ENCODE data around the gene DNM1L. TPM values are rescaled to one million over a fixed set of nuclear protein-coding genes. Genes with fewer than 3 reads are reported as not detected.

The DNM1L gene
- total RNA-seq, 2 experiments from 2014 or later, result 56.9 to 68.3 TPM

DNA sequence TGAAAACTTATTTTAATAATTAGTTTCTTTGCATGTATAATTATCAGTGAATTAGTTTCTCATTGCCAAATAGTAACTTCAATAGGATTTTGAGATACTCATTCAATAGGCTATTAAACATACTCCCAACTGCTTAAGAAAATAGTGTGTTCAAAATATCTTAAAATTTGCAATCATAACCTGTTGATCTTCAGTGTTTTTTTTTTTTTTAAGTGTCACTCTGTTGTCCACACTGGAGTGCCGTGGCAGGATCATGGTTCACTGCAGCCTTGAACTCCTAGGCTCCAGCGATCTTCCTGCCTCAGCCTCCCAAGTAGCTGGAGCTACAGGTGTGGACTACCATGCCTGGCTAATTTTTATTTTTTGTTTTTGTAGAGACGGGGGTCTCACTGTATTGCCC lies 78.1 kb downstream of the DNM1L start:
- Mint-ChIP-seq H3K9me3 (no peaks in the 10 kb centered on the region), H3K4me1 (ENCODE audit: low read depth) (peaks cover 16% of the 10 kb centered on the region), H3K36me3 (ENCODE audit: low read depth) (peaks cover 17% of the 10 kb centered on the region), H3K27ac (no peak overlapping the region), H3K27me3 (no peaks in the 10 kb centered on the region), H3K4me3 (no peak overlapping the region)
- TF ChIP-seq, protein P1, sequence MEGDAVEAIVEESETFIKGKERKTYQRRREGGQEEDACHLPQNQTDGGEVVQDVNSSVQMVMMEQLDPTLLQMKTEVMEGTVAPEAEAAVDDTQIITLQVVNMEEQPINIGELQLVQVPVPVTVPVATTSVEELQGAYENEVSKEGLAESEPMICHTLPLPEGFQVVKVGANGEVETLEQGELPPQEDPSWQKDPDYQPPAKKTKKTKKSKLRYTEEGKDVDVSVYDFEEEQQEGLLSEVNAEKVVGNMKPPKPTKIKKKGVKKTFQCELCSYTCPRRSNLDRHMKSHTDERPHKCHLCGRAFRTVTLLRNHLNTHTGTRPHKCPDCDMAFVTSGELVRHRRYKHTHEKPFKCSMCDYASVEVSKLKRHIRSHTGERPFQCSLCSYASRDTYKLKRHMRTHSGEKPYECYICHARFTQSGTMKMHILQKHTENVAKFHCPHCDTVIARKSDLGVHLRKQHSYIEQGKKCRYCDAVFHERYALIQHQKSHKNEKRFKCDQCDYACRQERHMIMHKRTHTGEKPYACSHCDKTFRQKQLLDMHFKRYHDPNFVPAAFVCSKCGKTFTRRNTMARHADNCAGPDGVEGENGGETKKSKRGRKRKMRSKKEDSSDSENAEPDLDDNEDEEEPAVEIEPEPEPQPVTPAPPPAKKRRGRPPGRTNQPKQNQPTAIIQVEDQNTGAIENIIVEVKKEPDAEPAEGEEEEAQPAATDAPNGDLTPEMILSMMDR (IDR thresholded peaks at IDR 0.05), result no peak
- intact Hi-C loops (cut with micrococcal nuclease), result loop anchor here (2.0 to 10.0 kb wide), 3 partner anchors 160 to 1264 kb away; partner anchors contain the start of gene ETFBKMT
- POLR2A ChIA-PET, result interaction anchor here (1.3 kb wide), 1 partner anchor 10 kb away, joined by 3 read pairs; no protein-coding TSS in a partner anchor
- ATAC-seq (no peak), DNase-seq (no peak)
- CTCF ChIA-PET, result interaction anchor here (1.1 to 4.7 kb wide), 7 partner anchors 8 to 1486 kb away, joined by 3 to 67 read pairs (median 4); partner anchors contain the start of gene ALG10

DNA sequence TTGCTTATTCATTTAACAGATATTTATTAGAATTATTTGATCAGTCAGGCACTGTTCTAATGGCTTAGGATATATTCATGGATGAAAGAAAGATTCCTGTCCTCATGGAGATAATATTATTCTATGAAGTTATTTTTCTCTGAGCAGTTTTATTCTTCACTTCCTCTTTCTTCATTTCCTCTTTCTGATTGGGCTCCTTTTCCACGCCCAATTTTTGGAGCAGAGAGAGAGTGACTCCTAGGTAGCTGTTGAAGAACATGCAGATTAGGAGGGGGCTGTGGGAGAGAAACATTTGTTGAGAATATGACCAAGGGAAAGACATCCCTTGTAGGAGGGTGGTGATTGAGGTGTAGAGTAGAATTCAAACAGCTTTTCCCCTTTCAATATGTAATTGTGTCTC lies 82.6 kb downstream of the DNM1L start:
- intact Hi-C loops (cut with micrococcal nuclease), result no loop called here
- TF ChIP-seq, protein P1 (IDR thresholded peaks at IDR 0.05), result no peak
- H3K9me3 Mint-ChIP-seq, result no peaks in the 10 kb centered on the region
- H3K27ac Mint-ChIP-seq, result no peak overlapping the region
- DNase-seq (no peak), ATAC-seq (no peak)
- no peaks in the 10 kb centered on the region for H3K4me1 Mint-ChIP-seq (ENCODE audit: low read depth)
- POLR2A ChIA-PET, result no interaction called here
- peaks cover 2% of the 10 kb centered on the region for H3K27me3 Mint-ChIP-seq
- CTCF ChIA-PET, result no interaction called here
- no peaks in the 10 kb centered on the region for H3K36me3 Mint-ChIP-seq (ENCODE audit: low read depth)
- H3K4me3 Mint-ChIP-seq, result no peak overlapping the region

- intact Hi-C loops (cut with micrococcal nuclease), result no loop called here
- H3K27me3 Mint-ChIP-seq, result peaks cover 14% of the 10 kb centered on the region
Observed at GRCh38 chr12:32765906-32766305, 86.8 kb downstream of the DNM1L start.

GRCh38 chr12:32768518-32768917 lies 89.4 kb downstream of the DNM1L start:
- ATAC-seq (no peak), DNase-seq (no peak)
- CTCF ChIA-PET, result no interaction called here
- Mint-ChIP-seq H3K4me1 (ENCODE audit: low read depth) (no peaks in the 10 kb centered on the region), H3K36me3 (ENCODE audit: low read depth) (no peaks in the 10 kb centered on the region), H3K27me3 (peaks cover 14% of the 10 kb centered on the region), H3K9me3 (no peaks in the 10 kb centered on the region), H3K4me3 (no peak overlapping the region), H3K27ac (no peak overlapping the region)
- intact Hi-C loops (cut with micrococcal nuclease), result no loop called here
- POLR2A ChIA-PET, result no interaction called here
- TF ChIP-seq, protein P1 (IDR thresholded peaks at IDR 0.05), result no peak

More at GRCh38 chr12:32765906-32766305, 86.8 kb downstream of the DNM1L start:
- ATAC-seq (no peak), DNase-seq (no peak)
- no peak overlapping the region for H3K27ac Mint-ChIP-seq
- no peaks in the 10 kb centered on the region for H3K36me3 Mint-ChIP-seq (ENCODE audit: low read depth)
- no peak overlapping the region for H3K4me3 Mint-ChIP-seq
- ChIA-PET POLR2A (no interaction called here), CTCF (interaction anchor here (2.1 kb wide), 1 partner anchor 10 kb away, joined by 8 read pairs; the partner anchor contains the start of gene YARS2)
- H3K4me1 Mint-ChIP-seq (ENCODE audit: low read depth), result no peaks in the 10 kb centered on the region
- TF ChIP-seq, protein P1 (IDR thresholded peaks at IDR 0.05), result no peak
- H3K9me3 Mint-ChIP-seq, result no peaks in the 10 kb centered on the region

- no peak for DNase-seq
- ChIA-PET CTCF (no interaction called here), POLR2A (no interaction called here)
- Mint-ChIP-seq H3K27me3 (peaks cover 16% of the 10 kb centered on the region), H3K4me1 (ENCODE audit: low read depth) (no peaks in the 10 kb centered on the region), H3K27ac (no peak overlapping the region), H3K4me3 (no peak overlapping the region), H3K36me3 (ENCODE audit: low read depth) (no peaks in the 10 kb centered on the region), H3K9me3 (no peaks in the 10 kb centered on the region)
- intact Hi-C loops (cut with micrococcal nuclease), result no loop called here
- TF ChIP-seq, protein P1 (IDR thresholded peaks at IDR 0.05), result no peak
- no peak for ATAC-seq
Observed at GRCh38 chr12:32770141-32770540, 91.0 kb downstream of the DNM1L start.
